PFSK-1 (cell line): Measurements from ENCODE around the gene TENT4B.

Source experiments
- FOXP2 ChIP-seq: optimal IDR thresholded peaks from 2 replicates; pipeline ENCODE3; 2011; ENCODE audit warnings: borderline replicate concordance, control low read depth, inconsistent platforms; ENCODE audit not compliant: insufficient read depth; ENCODE audit errors: extremely low read length, extremely low read depth
- POLR2AphosphoS5 ChIP-seq: IDR thresholded peaks from 2 replicates; pipeline ENCODE4 v1.6.1; 2012; ENCODE audit warnings: low read depth, mild to moderate bottlenecking, control low read depth, low read length, moderate library complexity
- SIN3A ChIP-seq: IDR thresholded peaks from 2 replicates; pipeline ENCODE4 v1.6.1; 2012; ENCODE audit warnings: mild to moderate bottlenecking, low read length, moderate library complexity, borderline replicate concordance; ENCODE audit not compliant: insufficient read depth
- TAF1 ChIP-seq: IDR thresholded peaks from 2 replicates; pipeline ENCODE4 v1.6.1; 2012; ENCODE audit warnings: low read length, control low read depth, borderline replicate concordance; ENCODE audit not compliant: insufficient read depth
- TF ChIP-seq, protein P1 (sequence below), 2 experiments: IDR thresholded peaks; 2 replicates each; pipeline versions ENCODE4 v1.6.1 to v1.8.0; 2011 to 2012; ENCODE audit warnings: low read depth in 2 of 2, low read length in 2 of 2, control low read depth in 1 of 2, inconsistent platforms in 1 of 2, mild to moderate bottlenecking in 1 of 2, moderate library complexity in 1 of 2; ENCODE audit not compliant: insufficient read depth in 1 of 2

The TENT4B gene

DNA sequence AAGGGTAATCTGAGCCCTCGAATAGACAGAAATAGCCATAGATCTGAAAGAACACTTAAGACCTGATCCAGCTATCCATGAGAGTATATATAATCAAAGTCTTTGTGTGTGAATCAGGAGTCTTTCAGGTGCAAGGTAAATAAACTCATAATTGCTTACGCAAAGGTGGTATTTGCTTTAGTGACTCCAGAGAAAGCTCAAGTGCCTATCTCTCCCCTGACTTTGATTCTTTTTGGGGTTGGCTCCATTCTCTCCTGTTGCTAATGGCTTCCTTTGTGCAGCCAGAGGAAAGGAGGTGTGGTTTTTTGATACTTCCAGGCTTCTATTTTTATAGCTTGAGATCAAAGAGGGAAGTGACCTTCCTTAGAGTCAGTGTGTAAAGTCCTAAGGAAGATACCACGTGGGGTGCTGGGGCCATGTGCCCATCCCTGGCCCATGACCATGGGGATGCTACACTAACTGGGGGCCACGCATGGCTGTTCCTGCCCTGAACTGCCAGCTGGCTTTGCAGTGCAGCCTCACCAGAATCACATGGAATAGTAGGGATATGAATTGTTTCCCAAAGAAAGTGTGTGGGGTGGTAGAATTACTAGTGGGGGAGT, 45.8 kb downstream of the TENT4B start:
- TF ChIP-seq, protein P1, sequence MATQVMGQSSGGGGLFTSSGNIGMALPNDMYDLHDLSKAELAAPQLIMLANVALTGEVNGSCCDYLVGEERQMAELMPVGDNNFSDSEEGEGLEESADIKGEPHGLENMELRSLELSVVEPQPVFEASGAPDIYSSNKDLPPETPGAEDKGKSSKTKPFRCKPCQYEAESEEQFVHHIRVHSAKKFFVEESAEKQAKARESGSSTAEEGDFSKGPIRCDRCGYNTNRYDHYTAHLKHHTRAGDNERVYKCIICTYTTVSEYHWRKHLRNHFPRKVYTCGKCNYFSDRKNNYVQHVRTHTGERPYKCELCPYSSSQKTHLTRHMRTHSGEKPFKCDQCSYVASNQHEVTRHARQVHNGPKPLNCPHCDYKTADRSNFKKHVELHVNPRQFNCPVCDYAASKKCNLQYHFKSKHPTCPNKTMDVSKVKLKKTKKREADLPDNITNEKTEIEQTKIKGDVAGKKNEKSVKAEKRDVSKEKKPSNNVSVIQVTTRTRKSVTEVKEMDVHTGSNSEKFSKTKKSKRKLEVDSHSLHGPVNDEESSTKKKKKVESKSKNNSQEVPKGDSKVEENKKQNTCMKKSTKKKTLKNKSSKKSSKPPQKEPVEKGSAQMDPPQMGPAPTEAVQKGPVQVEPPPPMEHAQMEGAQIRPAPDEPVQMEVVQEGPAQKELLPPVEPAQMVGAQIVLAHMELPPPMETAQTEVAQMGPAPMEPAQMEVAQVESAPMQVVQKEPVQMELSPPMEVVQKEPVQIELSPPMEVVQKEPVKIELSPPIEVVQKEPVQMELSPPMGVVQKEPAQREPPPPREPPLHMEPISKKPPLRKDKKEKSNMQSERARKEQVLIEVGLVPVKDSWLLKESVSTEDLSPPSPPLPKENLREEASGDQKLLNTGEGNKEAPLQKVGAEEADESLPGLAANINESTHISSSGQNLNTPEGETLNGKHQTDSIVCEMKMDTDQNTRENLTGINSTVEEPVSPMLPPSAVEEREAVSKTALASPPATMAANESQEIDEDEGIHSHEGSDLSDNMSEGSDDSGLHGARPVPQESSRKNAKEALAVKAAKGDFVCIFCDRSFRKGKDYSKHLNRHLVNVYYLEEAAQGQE (IDR thresholded peaks at IDR 0.05; ENCODE audit: insufficient read depth in 1 of 2, low read depth in 2 of 2, low read length in 2 of 2) = no peak
- TF ChIP-seq FOXP2 (no peak), TAF1 (no peak), SIN3A (no peak), POLR2AphosphoS5 (no peak)

DNA sequence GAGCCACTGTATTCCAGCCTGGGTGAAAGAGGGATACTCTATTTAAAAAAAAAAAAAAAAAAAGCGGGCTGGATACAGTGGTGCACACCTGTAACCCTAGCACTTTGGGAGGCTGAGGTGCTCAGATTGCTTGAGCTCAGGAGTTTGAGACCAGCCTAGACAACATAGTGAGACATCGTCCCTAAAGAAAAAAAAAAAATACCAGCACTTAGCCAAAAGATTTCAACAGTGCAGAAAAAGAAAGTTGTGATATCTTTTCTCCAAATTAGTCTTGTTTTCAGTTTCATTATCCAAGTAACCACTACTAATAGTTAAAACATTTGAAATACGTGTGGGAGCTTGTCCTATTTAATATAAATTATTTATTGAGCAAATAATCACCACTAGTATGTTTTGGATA, 48.7 kb downstream of the TENT4B start:
- TF ChIP-seq TAF1 = no peak
- TF ChIP-seq, protein P1 (IDR thresholded peaks at IDR 0.05; ENCODE audit: insufficient read depth in 1 of 2, low read depth in 2 of 2, low read length in 2 of 2) = no peak
- no peak for TF ChIP-seq SIN3A
- no peak for TF ChIP-seq FOXP2
- no peak for TF ChIP-seq POLR2AphosphoS5

DNA sequence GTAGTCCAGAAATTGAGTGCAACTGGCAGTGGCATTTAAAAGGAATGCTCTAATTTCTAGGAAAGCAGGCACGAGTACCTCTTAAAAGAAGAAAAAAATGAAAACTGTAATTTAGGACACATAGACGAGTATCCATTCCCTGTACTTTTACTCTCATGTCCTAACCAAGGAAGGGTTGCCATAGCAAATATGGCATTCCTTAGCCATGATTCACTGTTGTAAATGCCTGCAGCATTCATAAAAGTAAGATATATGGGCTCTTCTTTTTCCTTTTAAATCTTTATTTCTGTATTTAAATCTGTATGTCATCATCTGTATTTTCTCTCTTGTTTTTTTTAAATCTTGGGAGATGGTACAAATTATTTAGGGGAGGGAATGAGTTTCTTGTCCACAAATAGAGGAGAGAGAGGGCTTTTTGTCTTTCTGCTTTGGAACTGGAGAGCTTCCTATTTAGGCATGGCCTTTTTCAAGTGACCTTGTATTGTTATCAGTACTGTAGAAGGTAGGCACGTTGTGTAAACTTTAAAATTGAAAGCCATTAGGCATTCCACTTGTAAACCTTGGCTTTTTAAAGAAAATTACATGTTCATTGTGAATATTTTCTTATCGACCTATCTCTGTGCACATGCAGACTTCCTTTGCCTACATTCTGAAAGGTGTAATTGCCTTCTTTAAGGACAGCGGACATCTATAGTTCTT, 50.0 kb downstream of the TENT4B start:
- TF ChIP-seq TAF1 = no peak
- no peak for TF ChIP-seq POLR2AphosphoS5
- TF ChIP-seq FOXP2 = no peak
- TF ChIP-seq, protein P1 (IDR thresholded peaks at IDR 0.05; ENCODE audit: insufficient read depth in 1 of 2, low read depth in 2 of 2, low read length in 2 of 2) = no peak
- no peak for TF ChIP-seq SIN3A

DNA sequence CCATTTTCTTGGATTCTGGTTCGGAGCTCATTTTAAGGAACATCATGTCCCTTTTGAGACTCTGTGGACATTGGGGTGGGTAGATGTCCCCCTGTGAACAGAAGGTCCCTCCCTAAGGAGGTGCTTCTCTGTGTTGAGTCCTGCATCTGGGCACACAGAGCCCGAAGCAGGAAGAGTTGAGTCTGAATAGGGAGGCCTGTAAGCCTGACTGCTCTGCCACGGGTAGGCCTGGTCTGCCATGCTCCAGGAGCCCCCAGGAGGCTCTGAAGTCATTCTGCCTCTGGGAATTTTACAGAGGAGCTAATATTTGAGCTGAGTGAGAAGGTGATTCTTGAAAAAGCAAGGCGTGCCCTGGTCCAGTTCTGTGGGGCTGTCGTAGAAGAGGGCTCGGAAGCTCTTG, 50.6 kb downstream of the TENT4B start:
- no peak for TF ChIP-seq FOXP2
- no peak for TF ChIP-seq TAF1
- TF ChIP-seq, protein P1 (IDR thresholded peaks at IDR 0.05; ENCODE audit: insufficient read depth in 1 of 2, low read depth in 2 of 2, low read length in 2 of 2) = no peak
- no peak for TF ChIP-seq POLR2AphosphoS5
- TF ChIP-seq SIN3A = no peak
